ENCODE data around the gene PLA2G3.

The PLA2G3 gene

DNA sequence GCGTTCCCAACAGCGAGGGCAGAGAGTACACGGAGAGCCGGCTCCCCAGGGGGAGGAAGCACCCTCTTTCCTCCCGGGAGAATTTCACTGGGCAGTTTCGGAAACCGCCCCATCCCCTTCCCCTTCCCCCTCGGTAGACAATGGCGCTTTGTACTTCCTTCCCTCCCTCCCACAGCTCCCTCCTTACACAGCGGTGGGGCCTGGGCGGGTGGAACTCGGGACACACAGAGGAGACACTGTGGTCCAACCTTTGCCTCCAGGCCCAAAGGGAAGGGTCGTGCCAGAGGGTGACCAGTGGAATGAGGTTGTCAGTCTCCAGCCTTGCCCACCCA lies 54.8 kb downstream of the PLA2G3 start:
- no peak for DNase-seq

DNA sequence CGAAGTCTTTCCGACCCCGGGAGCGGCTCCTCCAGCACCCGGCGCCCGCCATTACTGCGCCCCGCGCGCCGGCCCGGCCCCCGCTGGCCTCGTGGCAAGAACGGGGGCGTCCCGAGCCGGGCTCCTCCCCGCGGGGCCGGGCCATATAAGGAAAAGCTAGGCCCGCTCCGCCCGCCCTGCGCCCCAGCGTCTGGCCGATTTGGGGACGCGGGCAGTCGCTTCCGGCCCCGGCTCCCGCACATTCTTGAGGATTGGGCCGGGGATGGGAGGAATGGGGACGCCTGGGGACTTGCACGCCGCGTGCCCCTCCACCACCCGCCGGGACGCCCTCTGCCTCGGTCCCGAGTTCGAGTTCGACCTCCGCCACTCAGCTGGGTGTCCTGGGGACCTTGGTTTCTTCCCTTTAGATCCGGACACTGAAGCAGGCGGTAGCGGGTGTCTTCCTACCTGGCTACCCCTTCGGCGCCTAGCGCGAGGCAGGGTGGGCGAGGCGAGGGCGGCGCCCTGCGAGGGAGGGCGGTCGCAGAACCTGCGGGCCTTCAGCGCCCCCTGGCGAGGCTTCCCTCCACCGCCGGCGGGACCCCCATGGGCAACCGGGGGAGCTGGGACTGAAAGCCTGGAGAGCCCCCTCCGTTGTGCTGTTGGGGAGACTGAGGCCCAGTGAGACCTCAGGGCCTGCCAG lies 55.4 kb downstream of the PLA2G3 start:
- DNase-seq, result no peak

All from DMS 273 treated with DMSO at 0.1 percent for 48 hours (cell line).